HG03060 (cell line): ENCODE data around the gene DISC1.

ENCODE experiments used
- ATAC-seq: cut with Tn5 transposase; IDR thresholded peaks from one replicate; pipeline ENCODE4 v1.9.1; 2021; ENCODE audit warnings: low read depth, moderate number of reproducible peaks; ENCODE audit not compliant: unreplicated experiment

The DISC1 gene

DNA sequence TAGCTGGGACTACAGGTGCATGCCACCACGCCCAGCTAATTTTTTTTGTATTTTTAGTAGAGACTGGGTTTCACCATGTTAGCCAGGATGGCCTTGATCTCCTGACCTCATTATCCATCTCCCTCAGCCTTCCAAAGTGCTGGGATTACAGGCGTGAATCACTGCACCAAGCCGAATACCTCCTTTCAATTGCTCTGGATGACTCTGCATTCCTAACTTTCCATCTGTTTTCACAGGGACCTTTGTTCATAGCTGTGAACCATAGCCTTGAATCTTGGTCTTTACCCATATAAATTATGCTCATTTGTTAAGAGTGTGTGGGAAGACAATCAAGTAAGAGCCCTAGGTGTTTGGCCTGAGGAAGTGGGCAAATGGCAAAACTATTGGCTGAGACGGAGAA, 422.7 kb downstream of the DISC1 start:
- no peak for ATAC-seq

DNA sequence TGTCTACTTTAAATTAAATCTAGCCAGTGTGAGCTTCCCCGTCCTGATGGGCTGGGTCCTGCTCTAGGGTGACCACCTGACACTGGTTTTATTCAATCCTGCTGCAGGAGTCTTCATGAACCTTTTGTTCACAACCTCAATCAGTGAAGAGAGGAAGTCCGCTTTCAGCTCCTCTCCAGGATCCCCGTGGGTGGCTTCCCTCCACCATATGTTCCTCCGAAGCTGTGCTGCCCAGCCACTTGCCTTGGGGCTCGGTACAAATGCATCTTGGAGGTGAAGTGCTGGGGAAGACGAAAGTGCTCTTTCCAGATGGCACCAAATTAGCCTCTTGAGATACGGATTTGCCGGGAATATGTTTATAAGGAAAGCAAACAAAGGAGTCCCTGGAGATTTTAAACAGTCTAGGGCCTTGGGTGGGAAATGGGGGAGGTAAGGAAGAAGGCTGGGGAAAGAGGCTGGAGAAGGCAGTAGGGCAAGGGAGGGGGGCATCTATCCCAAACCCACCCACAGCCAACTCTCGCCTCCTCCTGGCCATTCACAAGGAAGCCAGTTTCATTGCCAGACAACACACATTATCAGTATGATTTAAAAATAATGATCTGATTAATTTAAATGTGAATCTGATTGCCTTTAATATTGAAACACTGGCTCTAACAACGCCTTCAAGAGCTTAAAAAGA, 430.8 kb downstream of the DISC1 start:
- ATAC-seq, result no peak

DNA sequence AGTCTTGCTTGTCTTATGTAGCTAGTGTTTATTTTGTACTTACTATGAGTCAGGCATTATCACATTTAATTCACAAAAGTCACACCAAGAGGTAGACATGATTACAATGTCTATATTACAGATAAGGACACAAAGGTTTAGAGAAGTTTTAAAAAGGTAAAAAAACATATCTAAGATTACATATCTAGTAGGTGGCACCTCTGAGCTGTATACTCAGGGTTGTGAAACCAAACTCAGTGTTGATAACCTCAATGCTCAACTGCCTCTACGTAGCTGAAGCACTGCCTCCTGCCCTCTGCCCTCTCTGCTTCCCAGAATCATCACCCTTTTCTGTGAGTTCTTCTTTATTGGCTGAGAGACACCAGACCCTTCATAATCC, 431.3 kb downstream of the DISC1 start:
- no peak for ATAC-seq

DNA sequence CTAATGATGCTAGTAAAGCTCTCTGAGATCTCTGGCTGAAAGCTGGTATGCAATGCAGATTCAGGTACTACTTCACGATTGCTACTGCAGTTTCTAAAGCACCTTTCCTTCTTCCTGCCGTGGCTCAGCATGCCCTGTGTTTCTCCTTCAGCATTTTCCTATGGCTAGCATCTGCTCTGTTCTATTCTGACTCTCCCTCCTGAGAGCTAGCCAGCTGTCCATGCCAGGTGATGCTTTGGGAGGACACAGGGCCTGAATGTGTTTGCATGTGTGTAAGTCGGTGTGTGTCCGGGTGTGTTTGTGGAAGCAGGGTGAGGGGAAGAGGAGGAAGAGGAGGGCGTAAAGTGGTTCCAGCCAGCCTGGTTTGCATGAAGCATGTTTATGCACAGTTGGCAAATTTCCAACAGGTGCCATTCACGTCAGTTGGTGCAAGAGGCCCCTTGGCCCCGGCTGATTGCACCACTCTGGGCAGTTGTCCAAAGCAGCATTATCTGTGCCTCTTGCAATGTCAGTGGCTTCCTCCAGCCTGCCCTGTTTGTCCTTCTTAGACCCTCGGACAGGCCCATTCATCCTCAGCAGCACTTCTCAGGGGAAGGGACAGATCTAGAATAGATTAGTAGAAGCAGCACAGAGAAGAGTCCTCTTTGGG, 433.3 kb downstream of the DISC1 start:
- no peak for ATAC-seq

DNA sequence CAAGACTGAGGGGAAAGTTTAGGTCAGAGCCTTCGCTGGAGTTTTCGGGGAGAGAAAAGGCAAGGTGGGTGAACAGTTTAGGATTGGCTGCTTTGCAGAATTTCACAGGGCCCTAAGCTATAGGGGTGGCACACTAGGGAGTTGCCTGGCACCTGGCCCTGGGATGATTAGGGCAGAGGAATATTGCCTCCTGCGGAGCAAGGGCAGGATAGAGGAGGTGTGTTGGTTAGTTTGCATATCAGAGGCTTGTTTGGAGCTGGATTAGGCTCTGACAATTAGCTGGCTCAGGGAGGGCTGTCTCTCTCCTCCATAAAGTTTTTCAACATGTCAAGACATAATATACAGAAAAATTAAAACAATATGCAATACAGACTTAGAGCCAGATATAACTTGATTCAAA, 436.4 kb downstream of the DISC1 start:
- no peak for ATAC-seq

DNA sequence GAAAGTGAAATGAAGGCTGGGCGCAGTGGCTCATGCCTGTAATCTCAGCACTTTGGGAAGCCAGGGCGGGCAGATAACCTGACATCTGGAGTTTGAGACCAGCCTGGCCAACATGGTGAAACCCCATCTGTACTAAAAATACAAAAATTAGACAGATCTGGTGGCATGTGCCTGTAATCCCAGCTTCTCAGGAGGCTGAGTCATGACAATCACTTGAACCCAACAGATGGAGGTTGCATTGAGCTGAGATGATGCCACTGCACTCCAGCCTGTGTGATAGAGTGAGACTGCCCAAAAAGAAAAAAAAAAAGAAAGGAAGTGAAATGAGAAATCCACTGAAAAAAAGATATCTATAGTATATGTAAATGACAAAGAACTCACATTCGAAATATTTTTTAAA, 439.9 kb downstream of the DISC1 start:
- ATAC-seq, result no peak

DNA sequence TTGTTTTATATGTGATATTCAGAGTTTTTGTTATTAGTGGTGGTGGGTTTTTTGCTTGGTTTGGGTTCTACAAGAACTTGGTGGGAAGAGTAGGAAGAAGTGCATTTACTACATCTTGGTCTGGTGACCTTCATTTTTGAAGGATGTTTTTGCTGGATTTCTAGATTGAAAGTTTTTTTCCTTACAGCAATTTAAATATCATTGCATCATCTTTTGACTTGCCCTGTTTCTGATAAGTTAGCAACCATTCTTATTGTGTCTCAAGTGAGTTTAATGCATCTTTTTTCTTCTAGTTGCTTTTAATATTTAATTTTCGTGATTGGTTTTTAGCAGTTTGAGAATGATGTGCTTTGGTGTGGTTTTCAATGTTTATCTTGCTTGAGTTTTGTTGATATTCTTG, 447.7 kb downstream of the DISC1 start:
- ATAC-seq, result no peak

DNA sequence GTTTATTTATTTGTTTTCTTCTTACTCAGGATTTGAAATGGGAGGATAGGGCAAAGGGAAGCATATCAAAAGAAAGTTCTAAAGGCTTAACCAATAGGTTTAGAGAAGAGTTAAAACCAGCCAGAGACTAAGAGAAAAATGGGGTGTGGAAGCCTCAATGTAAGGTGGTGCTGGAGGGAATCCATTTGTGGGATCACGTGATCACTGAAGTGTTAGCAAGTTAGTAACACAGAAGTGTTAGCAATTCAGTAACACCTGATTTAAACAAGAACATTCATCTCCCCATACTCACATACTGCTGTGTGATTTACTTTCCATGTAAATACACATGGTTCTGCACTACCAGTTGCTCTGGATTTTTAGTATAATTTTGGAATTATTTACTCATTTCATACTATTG, 451.2 kb downstream of the DISC1 start:
- no peak for ATAC-seq

DNA sequence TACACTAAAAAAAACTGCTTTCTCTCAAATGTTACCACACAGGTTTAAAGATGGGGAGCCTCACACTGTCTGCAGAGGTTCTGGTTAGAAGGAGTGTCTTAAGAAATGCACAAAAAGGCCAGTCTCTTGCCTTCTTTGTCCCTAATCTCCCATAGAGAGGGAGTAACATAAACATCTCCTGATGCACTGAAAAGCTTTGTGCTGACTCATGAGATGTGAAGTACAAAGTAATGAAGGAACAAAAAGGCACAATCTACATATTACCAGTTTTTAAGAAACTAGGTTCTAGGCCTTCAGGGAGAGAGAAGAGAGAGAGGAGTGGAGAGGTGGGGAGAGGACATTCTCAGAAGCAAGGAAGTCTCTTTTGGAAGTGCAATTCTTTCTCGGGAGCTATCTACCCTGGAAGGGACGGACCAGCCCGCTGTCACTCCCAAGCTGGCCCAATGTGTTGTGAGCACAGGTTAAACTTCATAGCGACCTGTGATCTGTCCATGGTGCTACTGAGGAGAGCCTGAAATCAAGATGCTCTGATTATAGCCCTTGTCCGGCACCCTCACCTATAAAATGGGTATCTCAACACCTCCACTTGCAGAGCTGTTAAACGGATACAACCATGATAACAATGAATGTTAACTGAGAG, 458.1 kb downstream of the DISC1 start:
- ATAC-seq, result no peak

DNA sequence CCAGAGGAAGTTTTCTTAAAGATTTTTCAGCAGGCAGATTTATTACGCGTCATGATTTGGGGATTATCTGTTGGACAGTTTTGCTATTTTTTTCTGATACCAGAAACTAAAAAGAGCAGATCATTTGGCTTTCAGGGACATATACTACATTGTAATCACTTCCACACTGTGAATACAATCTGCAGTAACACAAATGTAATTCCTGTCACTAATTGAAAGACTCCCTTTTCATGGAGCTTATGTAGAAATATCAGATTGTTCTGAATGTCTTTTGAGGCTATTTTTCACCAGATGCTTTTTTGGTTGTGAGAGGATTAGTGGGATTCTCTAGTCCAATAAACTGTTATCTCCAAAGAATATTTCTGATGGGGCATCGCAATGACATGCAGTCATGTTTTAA, 464.2 kb downstream of the DISC1 start:
- no peak for ATAC-seq
